Thoracic aorta (tissue), 2 donors: ENCODE measurements around the gene FUT3. TPM values are rescaled to one million over a fixed set of nuclear protein-coding genes. Genes with fewer than 3 reads are reported as not detected.

Experiments used
- ATAC-seq: fragments of 150-250 bp; one replicate; pipeline ENCODE4 v1.8.0; 2017; ENCODE audit warnings: low read depth; ENCODE audit not compliant: insufficient number of reproducible peaks, low FRiP score
- DNase-seq: peaks from one replicate; pipeline ENCODE4 v3.0.0-alpha.2; 2020; ENCODE audit warnings: low spot score
- H3K27ac ChIP-seq, 2 donors: fragments of 200-600 bp; sonication (generic); 1 replicate in 1 of 2; 2 replicates in 1 of 2; pipeline ENCODE4 v1.5.1; 2016; ENCODE audit warnings: mild to moderate bottlenecking in 2 of 2, moderate library complexity in 2 of 2
- H3K27me3 ChIP-seq: fragments of 200-600 bp; sonication (generic); replicated peaks from 2 replicates; pipeline ENCODE4 v1.6.0; 2016; ENCODE audit warnings: mild to moderate bottlenecking; ENCODE audit not compliant: insufficient read depth
- H3K36me3 ChIP-seq: fragments of 200-600 bp; sonication (generic); one replicate; pipeline ENCODE4 v1.5.1; 2016
- H3K4me1 ChIP-seq, 2 donors: fragments of 200-600 bp; sonication (generic); 1 replicate in 1 of 2; 2 replicates in 1 of 2; pipeline versions ENCODE4 v1.5.1 to v1.6.0; 2016; ENCODE audit warnings: low read depth in 2 of 2, mild to moderate bottlenecking in 1 of 2; ENCODE audit not compliant: control insufficient read depth in 1 of 2
- H3K4me3 ChIP-seq: fragments of 200-600 bp; sonication (generic); 2 replicates; pipeline ENCODE4 v1.5.1; 2016; ENCODE audit warnings: mild to moderate bottlenecking
- H3K9me3 ChIP-seq: fragments of 200-600 bp; sonication (generic); 2 replicates; pipeline ENCODE4 v1.5.1; 2016
- total RNA-seq, 2 donors: library from RNA; depleted of rRNA; stranded (reverse); fragments of >200 nt; gene quantifications; one replicate each; pipeline versions ENCODE4 v1.1.0 to v1.2.3, GENCODE V29; 2016
- TF ChIP-seq, protein P1 (sequence below): fragments of 200-600 bp; sonication (generic); IDR thresholded peaks from one replicate; pipeline ENCODE4 v1.5.1; 2019; ENCODE audit warnings: antibody characterized with exemption

The FUT3 gene
- total RNA-seq, 2 donors from 2014 or later, result not detected

DNA sequence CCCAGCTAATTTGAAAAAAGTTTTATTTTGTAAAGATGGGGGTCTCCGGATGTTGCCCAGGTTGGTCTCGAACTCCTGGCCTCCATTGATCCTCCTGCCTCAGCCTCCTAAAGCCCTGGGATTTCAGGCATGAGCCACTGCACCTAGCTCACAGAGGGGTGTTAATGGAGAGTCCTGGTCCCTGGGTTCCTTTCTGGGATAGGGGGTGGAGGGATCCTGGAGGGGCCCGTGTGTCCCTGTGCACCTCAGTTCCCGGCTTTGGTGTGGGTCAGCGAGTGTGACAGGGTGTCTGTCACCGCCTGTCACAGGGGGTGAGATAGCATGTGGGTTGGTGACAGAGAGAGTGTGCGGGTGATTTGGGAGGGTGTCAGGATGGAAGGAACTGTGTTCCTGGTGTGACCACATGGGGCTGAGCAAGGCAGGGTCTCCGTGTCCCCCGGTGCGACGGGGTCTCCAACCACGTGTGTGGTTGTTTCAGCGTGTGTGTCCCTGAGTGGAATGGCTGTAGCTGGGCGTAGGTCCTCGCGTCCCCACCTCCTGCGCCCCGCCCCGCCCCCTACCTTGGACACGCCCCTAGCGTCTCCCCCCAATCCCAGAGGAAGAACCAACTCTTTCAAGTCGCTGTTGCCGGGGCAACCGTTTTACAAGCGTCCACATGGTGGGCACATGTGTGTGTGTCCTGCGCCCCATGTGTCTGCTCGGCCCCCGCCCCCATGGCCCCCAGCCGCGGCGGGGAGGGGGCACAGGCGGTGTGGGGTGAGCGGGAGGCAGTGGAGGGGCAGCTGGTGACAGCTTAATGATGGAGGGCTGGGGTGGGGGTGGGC is 49.2 kb downstream of the FUT3 start:
- no peaks in the 10 kb centered on the region for H3K36me3 ChIP-seq
- TF ChIP-seq, protein P1, sequence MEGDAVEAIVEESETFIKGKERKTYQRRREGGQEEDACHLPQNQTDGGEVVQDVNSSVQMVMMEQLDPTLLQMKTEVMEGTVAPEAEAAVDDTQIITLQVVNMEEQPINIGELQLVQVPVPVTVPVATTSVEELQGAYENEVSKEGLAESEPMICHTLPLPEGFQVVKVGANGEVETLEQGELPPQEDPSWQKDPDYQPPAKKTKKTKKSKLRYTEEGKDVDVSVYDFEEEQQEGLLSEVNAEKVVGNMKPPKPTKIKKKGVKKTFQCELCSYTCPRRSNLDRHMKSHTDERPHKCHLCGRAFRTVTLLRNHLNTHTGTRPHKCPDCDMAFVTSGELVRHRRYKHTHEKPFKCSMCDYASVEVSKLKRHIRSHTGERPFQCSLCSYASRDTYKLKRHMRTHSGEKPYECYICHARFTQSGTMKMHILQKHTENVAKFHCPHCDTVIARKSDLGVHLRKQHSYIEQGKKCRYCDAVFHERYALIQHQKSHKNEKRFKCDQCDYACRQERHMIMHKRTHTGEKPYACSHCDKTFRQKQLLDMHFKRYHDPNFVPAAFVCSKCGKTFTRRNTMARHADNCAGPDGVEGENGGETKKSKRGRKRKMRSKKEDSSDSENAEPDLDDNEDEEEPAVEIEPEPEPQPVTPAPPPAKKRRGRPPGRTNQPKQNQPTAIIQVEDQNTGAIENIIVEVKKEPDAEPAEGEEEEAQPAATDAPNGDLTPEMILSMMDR, result no peak
- H3K4me1 ChIP-seq, result peaks cover 4 to 7% of the 10 kb centered on the region in 2 donors
- no peak for DNase-seq
- ATAC-seq, result no peak
- H3K9me3 ChIP-seq, result no peaks in the 10 kb centered on the region
- H3K4me3 ChIP-seq, result no peak overlapping the region
- H3K27ac ChIP-seq, result no peak overlapping the region
- peaks cover 16% of the 10 kb centered on the region for H3K27me3 ChIP-seq

DNA sequence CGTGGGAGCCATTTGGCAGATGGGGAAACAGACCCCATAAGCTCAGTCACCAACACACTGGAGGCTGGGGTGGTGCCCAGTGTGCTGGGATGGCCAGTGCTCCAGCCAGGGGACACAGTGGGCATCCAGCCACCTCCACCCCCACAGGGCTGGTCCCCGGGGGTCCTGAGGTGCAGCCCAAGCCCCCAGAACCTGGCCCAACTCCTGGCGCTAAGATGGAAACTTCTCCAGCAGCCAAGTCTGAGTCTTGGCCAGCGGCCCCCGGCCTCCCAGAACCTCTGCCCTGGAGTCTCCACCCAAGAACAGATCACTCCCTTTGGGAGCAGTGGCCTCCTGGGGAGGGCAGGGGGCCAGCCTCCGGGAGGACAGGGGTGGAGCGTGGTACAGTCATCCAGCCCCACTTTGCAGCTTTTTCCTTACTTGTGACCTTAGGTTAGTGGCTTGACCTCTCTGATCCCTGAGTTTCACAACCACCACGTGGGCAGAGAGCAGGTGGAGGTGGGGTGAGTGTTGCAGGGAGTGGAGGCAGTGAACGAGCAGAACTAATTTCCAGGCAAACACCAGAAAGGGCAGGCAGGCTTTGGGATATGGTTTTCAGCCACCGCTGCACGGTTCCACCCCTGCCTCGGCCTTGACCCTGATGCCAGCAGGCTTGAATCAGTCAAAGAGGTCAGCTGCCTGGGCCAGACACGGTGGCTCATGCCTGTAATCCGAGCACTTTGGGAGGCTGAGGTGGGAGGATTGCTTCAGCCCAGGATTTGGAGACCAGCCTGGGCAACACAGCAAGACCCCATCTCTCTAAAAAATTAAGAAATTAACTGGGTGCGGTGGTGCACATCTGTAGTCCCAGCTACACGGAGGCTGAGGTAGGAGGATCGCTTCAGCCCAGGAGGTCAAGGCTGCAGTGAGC is 50.6 kb downstream of the FUT3 start:
- Histone ChIP-seq H3K9me3 (no peaks in the 10 kb centered on the region), H3K4me1 (peaks cover 4 to 7% of the 10 kb centered on the region in 2 donors), H3K36me3 (no peaks in the 10 kb centered on the region), H3K27me3 (peaks cover 13% of the 10 kb centered on the region), H3K4me3 (no peak overlapping the region), H3K27ac (no peak overlapping the region)
- DNase-seq, result no peak
- TF ChIP-seq, protein P1, result no peak
- no peak for ATAC-seq

DNA sequence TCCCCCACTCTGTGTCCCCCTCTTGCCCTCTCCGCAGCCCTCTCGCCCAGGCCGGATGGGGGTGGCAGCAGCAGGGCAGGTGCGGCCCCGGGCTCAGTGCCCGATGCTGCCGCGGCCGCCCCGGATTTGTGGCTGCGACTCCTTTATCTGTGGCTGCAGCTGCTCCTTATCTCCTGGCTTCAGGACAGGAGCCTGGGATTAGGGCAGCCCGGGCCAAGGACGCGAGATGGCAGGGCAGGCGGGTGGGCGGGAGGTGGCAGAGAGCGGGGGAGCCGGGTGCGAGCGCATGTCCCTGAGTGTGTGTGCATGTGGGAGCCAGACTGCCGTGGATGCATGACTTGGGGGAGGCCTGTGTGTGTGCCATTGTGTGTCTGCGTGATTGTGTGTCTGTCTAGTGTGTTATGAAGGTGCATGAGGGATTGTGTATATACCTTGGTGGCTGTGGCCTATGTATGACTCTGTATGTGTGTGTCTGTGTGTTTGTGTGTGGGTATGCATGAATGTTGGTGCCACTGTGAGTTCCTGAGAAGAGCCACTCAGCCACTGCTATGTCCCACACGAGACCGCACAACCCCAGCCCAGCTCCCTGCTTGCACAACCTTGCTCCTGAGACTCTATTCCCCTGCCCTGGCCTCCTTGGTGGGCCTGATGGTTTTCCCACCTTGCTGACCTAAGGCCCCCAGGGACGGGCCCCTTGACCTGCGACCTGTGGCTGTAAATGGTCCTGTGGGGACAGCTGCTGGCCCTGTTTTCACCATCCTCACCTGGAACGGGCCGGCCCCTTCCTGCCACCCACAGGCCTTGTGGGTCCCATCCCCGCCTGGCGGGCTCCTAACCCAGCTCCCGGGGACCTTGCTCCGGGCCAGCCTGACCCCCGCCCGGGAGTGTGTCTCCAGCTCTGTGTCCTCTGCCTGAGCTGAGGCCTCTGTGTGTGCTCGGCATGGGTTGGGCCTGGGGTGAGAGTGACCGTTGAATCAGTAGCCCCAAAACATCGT is 51.7 kb downstream of the FUT3 start:
- Histone ChIP-seq H3K36me3 (no peaks in the 10 kb centered on the region), H3K9me3 (no peaks in the 10 kb centered on the region), H3K4me3 (no peak overlapping the region), H3K27me3 (peaks cover 11% of the 10 kb centered on the region), H3K27ac (no peak overlapping the region), H3K4me1 (peaks cover 4 to 7% of the 10 kb centered on the region in 2 donors)
- TF ChIP-seq, protein P1, result no peak
- DNase-seq, result no peak
- ATAC-seq, result no peak

DNA sequence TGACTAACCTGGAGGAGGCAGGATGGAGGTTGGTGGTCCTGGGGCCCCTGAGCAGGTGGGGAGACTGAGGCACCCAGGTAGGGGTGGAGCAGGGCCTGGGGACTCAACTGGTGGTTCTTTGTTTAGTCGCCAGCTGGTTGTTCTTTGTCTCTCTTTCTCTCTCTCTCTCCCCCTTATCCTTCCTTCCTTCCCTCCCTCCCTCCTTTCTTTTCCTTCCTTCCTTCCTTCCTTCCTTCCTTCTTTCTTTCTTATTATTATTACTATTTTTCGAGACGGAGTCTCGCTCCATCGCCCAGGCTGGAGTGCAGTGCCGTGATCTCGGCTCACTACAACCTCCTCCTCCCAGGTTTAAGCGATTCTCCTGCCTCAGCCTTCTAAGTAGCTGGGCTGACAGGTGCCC is 53.0 kb downstream of the FUT3 start:
- Histone ChIP-seq H3K4me1 (no peaks in the 10 kb centered on the region), H3K27me3 (peaks cover 11% of the 10 kb centered on the region), H3K9me3 (no peaks in the 10 kb centered on the region), H3K36me3 (no peaks in the 10 kb centered on the region), H3K4me3 (no peak overlapping the region), H3K27ac (no peak overlapping the region)
- no peak for DNase-seq
- no peak for ATAC-seq
- TF ChIP-seq, protein P1, result no peak
